ENCODE measurements around the gene SAV1. TPM values are rescaled to one million over a fixed set of nuclear protein-coding genes. Genes with fewer than 3 reads are reported as not detected.
A peak's percentile ranks its signal among the peaks of the same experiment; 100 is the strongest.

Gene SAV1
- total and polyA plus RNA-seq, 2 of the 8 experiments (the other 6 are each of a cell fraction or from before 2014, with no cell fraction given) = 15.9 to 78.3 TPM

DNA sequence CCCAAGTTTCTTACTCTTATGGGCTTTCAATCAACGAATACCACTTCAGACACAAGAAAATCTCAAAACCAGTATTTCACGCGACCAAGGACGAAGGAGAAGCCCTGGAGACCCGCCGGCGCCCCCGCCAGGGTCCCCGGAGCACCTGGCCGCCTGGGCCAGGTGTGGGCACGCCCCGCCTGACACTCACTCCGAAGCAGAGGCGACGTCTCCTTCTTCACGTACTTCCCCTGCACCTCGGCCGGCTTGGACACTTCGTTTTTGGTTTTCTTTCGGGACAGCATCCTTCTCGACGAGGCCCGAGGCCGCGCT, 466 bp downstream of the SAV1 start:
- peak overlapping the region; percentile 90; the same call in 1 of the 2 replicates for H2BK5ac ChIP-seq (ENCODE audit: low read depth, low read length)
- no peak overlapping the region for H2BK120ac ChIP-seq (replicated peaks; ENCODE audit: low read depth, low read length)
- H3K23me2 ChIP-seq (ENCODE audit: low read depth, low read length) = peaks cover 3% of the 10 kb centered on the region; the same call in 1 of the 2 replicates
- H4K20me1 ChIP-seq (replicated peaks in 1 of 2; ENCODE audit: control insufficient read depth in 1 of 2, insufficient read depth in 2 of 2, low read length in 2 of 2) = no peaks in the 10 kb centered on the region
- H3K18ac ChIP-seq (ENCODE audit: extremely low read depth, low read length) = no peak overlapping the region
- H3K79me2 ChIP-seq (ENCODE audit: control insufficient read depth in 1 of 2, insufficient read depth in 2 of 2, low read length in 2 of 2) = peaks cover 4 to 49% of the 10 kb centered on the region in 2 experiments; a peak in 3 of 4 replicates
- H3K36me3 ChIP-seq (ENCODE audit: control insufficient read depth in 2 of 4, insufficient read depth in 4 of 4, low read length in 3 of 4) = peaks cover 0 to 12% (median 3%) of the 10 kb centered on the region in 4 experiments; a peak in 6 of 8 replicates
- H3K23ac ChIP-seq (ENCODE audit: insufficient read length) = no peak overlapping the region
- FAIRE-seq (no peak), DNase-seq (ENCODE audit: low read depth in 1 of 2, low spot score in 2 of 2) (no peak)
- peak overlapping the region; percentile 85 to 93 (median 88); a peak in 6 of 7 replicates for H3K9ac ChIP-seq (replicated peaks in 1 of 4; ENCODE audit: extremely low read depth in 1 of 4, low read depth in 3 of 4, low read length in 3 of 4)
- peak overlapping the region; percentile 91 for H3K27ac ChIP-seq (ENCODE audit: low read depth, low read length)
- peak overlapping the region; percentile 72 to 97 (median 87) for H3K4me3 ChIP-seq (ENCODE audit: extremely low read depth in 1 of 4, insufficient read depth in 2 of 4, low read depth in 3 of 4, low read length in 4 of 4)
- no peak overlapping the region for H2BK15ac ChIP-seq (ENCODE audit: low read length)
- peak overlapping the region; percentile 95; the same call in 1 of the 2 replicates for H4K8ac ChIP-seq (ENCODE audit: extremely low read depth, insufficient read depth, low read length)
- H4K5ac ChIP-seq (ENCODE audit: insufficient read length, low read depth, low read length) = peak overlapping the region; percentile 15
- ChIA-PET POLR2A (ENCODE audit: partially characterized antibody) (interaction anchor here (0.6 to 4.6 kb wide), 8 partner anchors 10 to 108 kb away, joined by 3 to 70 read pairs (median 5); no protein-coding TSS in a partner anchor), CTCF (ENCODE audit: partially characterized antibody) (interaction anchor here (1.0 kb wide), 1 partner anchor 42 kb away, joined by 3 read pairs; no protein-coding TSS in a partner anchor)
- no peak overlapping the region for H2AK5ac ChIP-seq (ENCODE audit: low read depth, low read length)
- H3K4me1 ChIP-seq (replicated peaks in 1 of 4; ENCODE audit: control insufficient read depth in 3 of 4, insufficient read depth in 4 of 4, low read length in 3 of 4) = peaks cover 7 to 17% (median 12%) of the 10 kb centered on the region in 4 experiments
- H3K4ac ChIP-seq (replicated peaks; ENCODE audit: insufficient read length, low read depth, low read length) = no peak overlapping the region
- H3K79me1 ChIP-seq (ENCODE audit: low read depth, low read length) = no peaks in the 10 kb centered on the region
- H3K9me3 ChIP-seq (ENCODE audit: insufficient read depth in 2 of 2, low read depth in 1 of 2, low read length in 1 of 2) = no peaks in the 10 kb centered on the region
- H2BK20ac ChIP-seq (ENCODE audit: low read length) = no peak overlapping the region
- H3K56ac ChIP-seq (replicated peaks; ENCODE audit: insufficient read length, low read depth, low read length) = peak overlapping the region; percentile 61
- H2AFZ ChIP-seq (ENCODE audit: low read length) = no peak overlapping the region
- no peak overlapping the region for H2BK12ac ChIP-seq (ENCODE audit: low read depth, low read length)
- H3K14ac ChIP-seq (ENCODE audit: insufficient read length) = no peak overlapping the region
- 2% methylated on average over 15 of the region's 25 CpGs; no CpG with 5 or more reads in 1 of the 2 experiments for WGBS, 2 experiments (ENCODE audit: extremely low coverage in 1 of 2, insufficient coverage in 1 of 2, insufficient read length in 1 of 2, insufficient replicate concordance in 2 of 2, low coverage in 1 of 2, low lambda C conversion rate in 2 of 2, missing lambda C conversion rate in 1 of 2)
- H3K4me2 ChIP-seq (ENCODE audit: insufficient read depth in 1 of 2, low read depth in 2 of 2, low read length in 2 of 2) = peak overlapping the region; percentile 83 to 89
- no peaks in the 10 kb centered on the region for H3K27me3 ChIP-seq (replicated peaks in 1 of 4; ENCODE audit: control insufficient read depth in 3 of 4, extremely low read depth in 1 of 4, insufficient read depth in 3 of 4, low read length in 3 of 4)
- no peak overlapping the region for H4K91ac ChIP-seq (replicated peaks; ENCODE audit: insufficient read length, low read length)
- TF ChIP-seq, protein P1, sequence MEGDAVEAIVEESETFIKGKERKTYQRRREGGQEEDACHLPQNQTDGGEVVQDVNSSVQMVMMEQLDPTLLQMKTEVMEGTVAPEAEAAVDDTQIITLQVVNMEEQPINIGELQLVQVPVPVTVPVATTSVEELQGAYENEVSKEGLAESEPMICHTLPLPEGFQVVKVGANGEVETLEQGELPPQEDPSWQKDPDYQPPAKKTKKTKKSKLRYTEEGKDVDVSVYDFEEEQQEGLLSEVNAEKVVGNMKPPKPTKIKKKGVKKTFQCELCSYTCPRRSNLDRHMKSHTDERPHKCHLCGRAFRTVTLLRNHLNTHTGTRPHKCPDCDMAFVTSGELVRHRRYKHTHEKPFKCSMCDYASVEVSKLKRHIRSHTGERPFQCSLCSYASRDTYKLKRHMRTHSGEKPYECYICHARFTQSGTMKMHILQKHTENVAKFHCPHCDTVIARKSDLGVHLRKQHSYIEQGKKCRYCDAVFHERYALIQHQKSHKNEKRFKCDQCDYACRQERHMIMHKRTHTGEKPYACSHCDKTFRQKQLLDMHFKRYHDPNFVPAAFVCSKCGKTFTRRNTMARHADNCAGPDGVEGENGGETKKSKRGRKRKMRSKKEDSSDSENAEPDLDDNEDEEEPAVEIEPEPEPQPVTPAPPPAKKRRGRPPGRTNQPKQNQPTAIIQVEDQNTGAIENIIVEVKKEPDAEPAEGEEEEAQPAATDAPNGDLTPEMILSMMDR (IDR thresholded peaks at IDR 0.05; ENCODE audit: control extremely low read depth in 1 of 3, insufficient read depth in 1 of 3, low read depth in 1 of 3, low read length in 3 of 3) = peak in 1 of 3 experiments; percentile 24; a peak in 1 of 4 replicates
- TF ChIP-seq YY1 (IDR thresholded peaks at IDR 0.05; ENCODE audit: low read depth, low read length) = no peak
- TF ChIP-seq, protein P2, sequence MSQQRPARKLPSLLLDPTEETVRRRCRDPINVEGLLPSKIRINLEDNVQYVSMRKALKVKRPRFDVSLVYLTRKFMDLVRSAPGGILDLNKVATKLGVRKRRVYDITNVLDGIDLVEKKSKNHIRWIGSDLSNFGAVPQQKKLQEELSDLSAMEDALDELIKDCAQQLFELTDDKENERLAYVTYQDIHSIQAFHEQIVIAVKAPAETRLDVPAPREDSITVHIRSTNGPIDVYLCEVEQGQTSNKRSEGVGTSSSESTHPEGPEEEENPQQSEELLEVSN (IDR thresholded peaks at IDR 0.05) = no peak; the same call in 1 of the 2 replicates
- no peak for TF ChIP-seq SUZ12 (IDR thresholded peaks at IDR 0.05; ENCODE audit: low read length)
- no peak for TF ChIP-seq POLR2AphosphoS5 (IDR thresholded peaks at IDR 0.05; ENCODE audit: low read depth, low read length)
- no peak for TF ChIP-seq CREB1 (IDR thresholded peaks at IDR 0.05)
- TF ChIP-seq EP300 (IDR thresholded peaks at IDR 0.05; ENCODE audit: borderline replicate concordance in 1 of 2, low read depth in 2 of 2, low read length in 2 of 2) = no peak
- no peak for TF ChIP-seq EZH2 (IDR thresholded peaks at IDR 0.05; ENCODE audit: low read depth, low read length, severe bottlenecking)
- TF ChIP-seq SAP30 (IDR thresholded peaks at IDR 0.05; ENCODE audit: insufficient read depth, insufficient replicate concordance, low read length) = no peak
- TF ChIP-seq RFX5 (IDR thresholded peaks at IDR 0.05; ENCODE audit: borderline replicate concordance, low read depth, low read length) = no peak

Data from H1 (cell line).